Activated T-helper 9 cell treated with anti-CD3 and anti-CD28 coated beads, Interleukin-2, amount 50 U/mL, for 16 hours (primary cell): ENCODE data around the gene GLG1.
"Not testable (repeated sequence)": the region's sequence is repeated elsewhere in the genome, so short reads cannot be mapped to it uniquely, and the experiment has no call there.

ENCODE experiments used
- DNase-seq: peaks from one replicate; pipeline ENCODE4 v3.0.0-alpha.2; 2020; ENCODE audit warnings: low read depth

Gene GLG1

DNA sequence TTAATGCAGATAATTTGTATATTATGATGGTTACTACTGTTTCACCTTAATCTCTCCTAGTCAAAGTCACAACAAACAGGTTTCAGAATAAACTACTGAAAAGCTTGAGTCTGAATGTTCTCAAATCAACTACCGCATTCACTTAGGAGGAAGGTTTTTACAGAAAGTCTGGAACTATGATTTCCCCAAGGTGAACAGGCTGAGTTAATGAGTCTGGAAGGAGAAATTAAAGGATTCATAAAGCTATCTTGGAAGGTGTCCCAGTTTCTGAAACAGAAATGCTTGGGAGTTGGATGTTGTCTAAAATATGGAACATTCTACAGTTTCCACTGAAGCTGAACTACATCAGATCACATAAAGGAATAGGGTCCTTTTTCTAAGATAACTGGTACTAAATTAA, 69.2 kb downstream of the GLG1 start:
- not testable (repeated sequence) for DNase-seq

DNA sequence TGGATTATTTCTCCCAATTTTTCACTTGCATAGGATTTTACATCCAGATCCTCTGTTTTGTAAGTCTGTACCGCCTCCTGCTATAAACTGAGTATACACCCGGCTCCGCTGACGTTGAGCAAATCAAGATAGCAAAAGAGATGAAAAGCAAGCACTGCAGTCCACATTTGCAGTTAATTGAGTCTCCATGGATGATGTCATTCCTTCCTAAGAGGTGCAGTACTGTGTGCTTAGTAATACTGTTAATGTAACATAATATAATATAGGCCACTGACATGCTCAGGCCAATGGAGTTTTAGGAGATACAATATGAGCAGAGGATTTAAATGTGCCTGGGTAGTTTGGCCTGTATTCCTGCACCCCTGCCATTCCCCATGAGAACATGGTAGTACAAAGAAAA, 72.3 kb downstream of the GLG1 start:
- DNase-seq = not testable (repeated sequence)

DNA sequence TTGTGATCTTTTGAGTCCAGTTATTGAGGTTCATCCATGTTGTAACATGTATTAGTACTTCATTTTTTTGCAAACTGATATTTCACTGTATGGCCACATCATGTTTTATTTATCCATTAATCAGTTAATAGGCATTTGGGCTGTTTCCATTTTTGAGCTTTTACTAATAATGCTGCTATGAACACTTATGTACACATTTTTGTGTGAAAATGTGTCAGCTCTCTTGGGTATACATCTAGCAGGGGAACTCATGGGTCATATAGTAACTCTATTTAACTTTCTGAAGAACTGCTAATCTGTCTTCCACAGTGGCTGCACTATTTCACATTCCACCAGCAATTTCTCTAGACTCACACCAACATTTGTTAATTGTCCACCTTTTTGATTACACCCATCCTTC, 82.0 kb downstream of the GLG1 start:
- no peak for DNase-seq

DNA sequence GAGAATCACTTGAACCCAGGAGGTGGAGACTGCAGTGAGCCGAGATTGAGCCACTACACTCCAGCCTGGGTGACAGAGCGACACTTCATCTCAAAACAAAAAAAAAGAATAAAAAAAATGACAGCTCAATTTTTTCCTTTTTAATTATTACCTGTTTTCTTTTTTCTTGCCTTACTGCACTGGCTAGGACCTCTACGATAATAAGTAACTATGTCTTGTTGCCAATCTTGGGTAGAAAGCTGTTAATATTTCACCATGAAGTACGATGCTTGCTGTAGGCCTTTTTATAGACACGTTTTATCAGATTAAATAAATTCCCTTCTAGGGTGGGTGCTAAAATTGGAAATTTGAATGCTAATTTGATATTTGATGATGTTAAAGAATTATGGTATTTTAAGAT, 82.8 kb downstream of the GLG1 start:
- no peak for DNase-seq

DNA sequence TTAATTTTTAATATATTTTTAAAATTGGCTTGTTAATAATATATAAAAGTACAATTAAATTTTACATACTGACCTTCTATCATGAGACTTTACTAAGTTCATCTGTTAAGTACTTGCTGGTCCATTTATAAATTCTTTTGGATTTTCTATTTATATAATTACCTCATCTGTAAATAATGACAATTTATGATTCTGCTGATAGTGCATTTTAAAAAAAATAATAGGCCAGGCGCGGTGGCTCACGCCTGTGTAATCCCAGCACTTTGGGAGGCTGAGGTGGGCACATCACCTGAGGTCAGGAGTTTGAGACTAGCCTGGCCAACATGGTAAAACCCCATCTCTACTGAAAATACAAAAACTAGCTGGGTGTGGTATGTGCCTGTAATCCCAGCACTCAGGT, 83.2 kb downstream of the GLG1 start:
- not testable (repeated sequence) for DNase-seq

DNA sequence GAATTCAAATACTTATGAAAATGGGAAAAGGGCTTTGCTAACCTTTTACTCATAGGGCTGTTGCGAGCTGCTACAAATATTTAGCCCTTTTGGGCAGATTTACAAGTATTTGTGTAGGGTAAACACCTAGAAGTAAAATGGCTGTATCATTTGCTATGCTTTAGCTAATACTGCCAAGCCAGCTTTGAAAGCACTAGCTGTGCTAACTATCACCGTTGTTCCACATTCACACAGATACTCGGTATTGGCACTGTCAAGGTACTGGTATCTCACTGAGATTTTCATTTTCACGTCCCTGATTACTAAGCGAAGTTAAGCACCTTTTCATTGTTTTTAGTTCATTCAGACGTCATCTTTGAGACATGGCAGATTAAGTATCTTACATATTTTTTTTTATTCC, 84.8 kb downstream of the GLG1 start:
- DNase-seq = no peak

DNA sequence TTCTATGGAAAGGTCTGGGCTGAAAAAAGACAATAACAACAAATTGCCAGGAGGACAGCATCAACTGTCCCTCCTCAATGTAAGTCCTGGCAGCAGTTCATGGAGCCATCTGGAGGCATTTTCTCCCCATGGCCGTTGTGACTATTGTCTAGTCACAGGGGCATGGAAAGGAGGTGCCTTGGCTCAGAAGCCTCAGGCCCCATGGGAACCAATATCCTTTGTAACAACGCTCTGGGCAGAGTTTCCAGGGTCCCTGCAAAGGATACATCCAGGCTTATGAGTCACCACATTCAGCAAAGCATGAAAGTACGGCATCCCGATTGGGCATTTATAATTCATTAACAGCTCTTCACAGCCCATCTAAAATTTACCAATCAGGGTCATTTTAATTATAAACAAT, 85.2 kb downstream of the GLG1 start:
- no peak for DNase-seq

DNA sequence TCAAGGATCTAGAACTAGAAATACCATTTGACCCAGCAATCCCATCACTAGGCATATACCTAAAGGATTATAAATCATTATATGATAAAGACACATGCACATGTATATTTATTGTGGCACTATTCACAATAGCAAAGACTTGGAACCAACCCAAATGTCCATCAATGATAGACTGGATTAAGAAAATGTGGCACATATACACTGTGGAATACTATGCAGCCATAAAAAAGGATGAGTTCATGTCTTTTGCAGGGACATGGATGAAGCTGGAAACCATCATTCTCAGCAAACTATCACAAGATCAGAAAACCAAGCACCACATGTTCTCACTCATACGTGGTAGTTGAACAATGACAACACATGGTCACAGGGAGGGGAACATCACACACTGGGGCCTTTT, 88.0 kb downstream of the GLG1 start:
- DNase-seq = not testable (repeated sequence)

DNA sequence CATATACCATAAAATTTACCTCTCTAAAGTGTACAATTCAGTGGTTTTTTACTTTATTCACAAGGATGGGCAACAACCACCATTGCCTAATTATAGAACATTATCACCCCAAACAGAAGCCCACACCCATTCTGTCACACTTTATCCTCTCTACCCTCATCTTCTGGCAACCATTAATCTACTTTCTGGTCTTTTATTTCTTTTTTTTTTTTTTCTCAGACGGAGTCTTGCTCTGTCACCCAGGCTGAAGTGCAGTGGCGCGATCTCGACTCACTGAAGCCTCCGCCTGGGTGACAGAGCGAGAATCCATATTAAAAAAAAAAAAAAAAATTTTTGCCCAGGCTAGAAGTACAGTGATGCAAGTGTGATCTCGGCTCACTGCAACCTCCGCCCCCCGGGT, 95.0 kb downstream of the GLG1 start:
- no peak for DNase-seq

DNA sequence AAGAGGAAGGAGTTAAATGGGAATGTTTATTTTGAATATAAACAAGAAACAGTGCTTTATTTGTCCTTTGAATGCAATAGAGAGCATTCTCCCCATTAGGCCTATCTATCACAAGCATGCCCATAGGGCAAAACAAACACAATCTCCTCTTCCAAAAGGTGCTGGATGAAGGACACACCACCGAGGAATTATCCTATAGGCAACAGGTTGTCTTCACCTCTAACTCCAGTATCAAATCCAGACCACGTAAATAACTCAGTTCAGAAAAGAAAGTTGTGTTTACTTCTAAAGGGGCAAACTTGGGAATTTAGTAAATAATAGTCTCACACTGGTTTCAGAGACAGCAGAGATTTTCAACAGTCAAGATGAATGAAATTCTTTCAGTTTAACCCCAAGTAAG, 101.9 kb downstream of the GLG1 start:
- no peak for DNase-seq

DNA sequence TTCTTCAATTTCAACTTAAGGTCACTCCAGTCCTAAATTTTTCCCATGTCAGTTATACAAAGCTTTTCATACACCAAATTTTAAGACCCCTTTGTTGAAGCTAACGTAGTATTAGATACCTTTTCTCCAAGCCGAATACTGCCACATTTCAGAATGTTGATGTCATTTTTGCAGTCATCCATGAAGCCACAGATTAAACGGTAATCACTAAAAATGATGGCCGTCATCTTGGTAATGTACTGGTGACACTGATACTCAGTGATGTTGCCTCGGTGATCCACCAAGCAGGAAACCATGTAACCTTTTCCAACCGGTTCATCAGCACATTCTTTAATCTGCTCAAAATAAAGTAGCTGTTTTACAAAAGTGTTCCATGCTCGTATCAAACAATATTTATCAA, 103.5 kb downstream of the GLG1 start:
- no peak for DNase-seq

DNA sequence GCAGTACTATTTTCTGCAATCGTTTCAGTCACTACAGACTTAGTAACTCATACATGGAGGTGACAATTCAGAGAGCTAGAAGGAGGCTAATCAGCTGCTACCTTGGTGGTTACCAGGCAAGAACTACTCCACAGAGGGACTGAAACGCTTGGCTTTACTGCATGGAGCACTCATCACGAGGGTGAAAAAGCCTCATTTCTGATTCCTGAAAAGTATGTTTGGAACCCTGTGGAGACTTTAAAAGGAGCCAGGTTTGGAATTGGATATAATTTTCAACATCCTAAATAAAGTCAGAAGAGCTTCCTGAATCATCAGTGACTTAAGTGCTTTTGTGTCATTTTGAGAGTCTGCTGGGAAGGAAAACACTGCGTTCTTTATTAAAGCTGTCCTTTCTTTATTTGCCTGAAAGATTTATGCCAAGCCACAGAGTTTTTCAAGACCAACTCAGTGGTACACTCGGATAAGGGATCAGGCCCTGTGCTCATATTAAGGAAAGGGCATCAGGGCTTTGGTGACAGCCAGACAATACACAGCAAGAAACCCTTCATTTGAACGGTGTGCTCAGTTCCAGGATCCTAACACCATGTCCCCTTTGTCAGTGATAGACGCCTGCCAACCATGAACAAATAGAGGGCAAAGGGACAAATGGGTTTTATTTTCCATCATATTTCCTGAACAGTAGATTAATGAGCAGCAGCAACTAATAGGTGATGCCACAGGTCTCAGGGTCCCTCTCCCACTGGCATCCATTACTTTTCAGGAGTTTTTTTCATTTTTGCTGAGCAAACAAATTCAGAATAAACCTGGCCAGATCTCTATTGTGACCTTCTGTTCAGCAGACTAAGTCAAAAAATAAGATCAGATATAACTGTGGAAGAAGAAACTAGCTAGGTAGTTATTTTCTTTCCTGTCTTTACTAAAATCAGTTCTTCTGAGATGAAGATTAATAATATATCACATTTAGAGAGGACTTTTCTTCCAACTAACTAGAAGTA, 105.1 kb downstream of the GLG1 start:
- DNase-seq = no peak

DNA sequence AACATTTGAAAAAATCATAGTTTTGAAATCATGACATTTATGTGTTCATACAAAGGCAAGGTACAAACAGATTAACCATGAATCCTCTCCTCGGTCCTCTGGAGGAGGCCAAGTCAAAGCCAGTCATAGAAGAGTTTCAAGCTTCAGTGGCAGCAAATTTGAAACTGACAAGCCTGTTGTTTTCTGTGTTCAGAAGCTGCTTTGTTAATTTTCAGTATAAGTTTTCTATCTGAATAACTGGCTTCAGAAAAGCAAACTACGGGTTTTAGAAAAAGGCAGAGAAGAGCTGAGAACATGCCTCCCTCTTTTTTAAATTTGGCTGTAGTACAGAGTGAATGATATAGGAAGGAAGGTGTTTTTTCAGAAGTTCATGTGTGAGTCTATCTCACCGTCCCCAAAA, 106.0 kb downstream of the GLG1 start:
- no peak for DNase-seq

DNA sequence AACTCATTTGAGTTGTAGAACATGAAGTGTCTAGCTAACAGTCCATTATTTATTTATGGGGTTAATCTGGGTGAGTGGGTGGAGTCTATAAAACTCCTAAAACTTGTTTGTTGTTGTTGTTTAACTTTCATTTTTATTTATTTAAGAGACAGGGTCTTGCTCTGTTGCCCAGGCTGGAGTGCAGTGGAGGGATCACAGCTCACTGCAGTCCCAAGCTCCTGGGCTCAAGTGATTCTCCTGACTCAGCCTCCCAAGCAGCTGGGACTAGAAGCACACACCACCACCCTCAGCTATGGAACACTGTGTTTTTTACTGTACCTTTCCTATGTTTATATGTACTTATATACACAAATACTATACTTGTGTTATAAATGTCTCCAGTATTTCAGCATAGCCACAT, 107.8 kb downstream of the GLG1 start:
- DNase-seq = no peak

DNA sequence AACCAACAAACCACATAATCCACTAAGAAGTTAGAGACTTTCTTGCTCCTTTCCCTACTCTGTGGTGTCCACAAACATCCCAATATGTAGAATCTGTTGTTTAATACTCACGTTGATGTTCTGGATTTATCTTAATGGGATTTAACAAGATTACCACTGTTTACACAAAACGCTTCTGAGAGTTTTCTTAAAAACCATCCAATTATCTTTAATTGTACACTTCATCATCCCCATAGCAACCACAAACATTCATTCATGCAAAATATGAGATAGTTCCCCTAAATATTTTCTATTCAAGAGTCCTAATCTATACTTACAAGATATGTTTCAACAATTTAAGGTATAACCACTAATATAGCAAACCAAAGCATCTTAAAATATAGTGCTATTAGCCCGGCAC, 109.2 kb downstream of the GLG1 start:
- DNase-seq = no peak

DNA sequence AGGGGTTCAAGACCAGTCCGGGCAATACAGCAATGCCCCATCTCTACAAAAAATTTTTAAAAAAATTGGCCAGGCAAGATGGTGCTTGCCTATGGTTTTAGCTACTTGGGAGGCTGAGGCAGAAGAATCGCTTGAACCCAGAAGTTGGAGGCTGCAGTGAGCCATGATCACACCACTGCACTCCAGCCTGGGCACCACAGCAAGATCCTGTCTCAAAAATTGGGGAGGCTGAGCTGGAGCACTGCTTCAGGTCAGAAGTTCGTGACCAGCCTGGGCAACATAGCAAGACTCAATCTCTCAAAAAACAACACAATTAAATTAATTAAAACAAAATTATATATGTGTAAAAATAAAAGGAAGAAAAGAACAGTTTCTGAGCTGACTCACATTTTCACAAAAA, 110.9 kb downstream of the GLG1 start:
- DNase-seq = no peak

DNA sequence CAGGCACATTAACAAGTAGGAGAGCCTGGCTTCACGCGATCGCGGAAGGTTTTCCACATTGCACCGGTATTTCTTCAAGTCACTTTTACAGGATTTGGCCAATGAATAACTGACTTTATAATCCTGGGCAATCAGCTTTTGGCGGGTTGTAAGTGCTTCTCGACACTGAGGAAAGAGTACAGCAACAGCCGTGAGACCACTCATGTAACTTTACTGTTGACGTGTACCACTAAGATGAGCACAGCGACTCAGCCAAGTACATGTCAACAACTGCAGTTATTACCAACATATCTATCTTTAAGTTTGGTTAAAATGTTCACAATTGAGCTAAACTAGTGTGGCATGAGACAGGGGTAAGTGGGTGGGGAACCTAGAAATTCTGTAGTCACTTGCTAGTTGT, 113.9 kb downstream of the GLG1 start:
- DNase-seq = no peak

DNA sequence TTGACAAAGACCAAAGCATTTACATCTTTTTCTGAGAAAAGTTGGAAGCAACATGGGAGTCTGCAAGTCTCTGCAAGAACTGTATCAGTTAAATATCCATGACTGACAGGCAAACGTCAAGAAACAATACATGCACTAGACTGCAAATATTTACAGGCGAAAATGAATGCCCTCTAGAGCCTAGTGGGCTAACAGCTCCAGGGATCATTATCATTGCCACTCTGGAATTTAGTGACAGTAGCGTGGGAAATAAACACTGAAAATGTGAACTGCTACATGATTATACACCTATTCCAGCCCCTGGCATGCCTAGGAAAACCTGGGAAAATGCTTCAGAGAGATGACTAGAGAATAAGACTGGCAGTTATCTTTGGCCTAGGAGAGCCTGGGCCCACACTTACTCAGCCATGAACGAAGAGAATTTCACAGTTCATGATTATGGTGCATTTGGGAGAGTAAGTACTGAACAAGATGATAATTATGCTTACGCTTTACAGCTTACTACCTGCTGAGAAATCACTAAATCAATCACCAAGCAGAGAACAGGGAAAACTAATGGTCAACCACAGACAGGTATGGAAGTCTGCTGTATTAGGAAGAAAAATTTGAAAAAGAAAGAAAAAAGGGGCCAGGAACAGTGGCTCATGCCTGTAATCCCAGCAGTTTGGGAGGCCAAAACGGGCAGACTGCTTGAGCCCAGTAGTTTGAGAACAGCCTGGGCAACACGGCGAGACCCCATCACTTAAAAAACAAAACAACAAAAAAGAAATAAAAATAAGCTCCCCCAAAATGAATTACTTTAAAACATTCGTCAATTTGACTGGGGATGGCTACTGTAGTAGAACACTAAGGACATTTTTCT, 119.0 kb downstream of the GLG1 start:
- no peak for DNase-seq

DNA sequence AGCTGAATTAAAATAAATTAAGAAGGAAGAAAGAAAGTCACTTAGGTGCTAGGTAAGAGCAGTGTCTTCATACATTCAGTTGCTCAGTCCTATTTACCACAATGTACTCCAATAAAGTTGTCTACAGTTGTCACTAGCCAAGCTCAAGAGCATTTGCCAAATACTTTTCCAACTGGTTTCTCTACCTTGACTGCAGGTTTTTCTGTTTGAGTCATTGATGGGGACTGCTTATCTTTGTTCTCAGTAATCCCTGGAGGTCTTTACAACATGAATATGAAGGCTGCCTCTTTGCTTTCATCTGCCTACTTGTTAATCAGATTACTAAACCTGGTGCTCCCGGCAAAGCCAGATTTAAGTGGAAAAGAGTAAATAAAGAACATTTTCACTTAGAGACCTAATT, 121.0 kb downstream of the GLG1 start:
- no peak for DNase-seq

DNA sequence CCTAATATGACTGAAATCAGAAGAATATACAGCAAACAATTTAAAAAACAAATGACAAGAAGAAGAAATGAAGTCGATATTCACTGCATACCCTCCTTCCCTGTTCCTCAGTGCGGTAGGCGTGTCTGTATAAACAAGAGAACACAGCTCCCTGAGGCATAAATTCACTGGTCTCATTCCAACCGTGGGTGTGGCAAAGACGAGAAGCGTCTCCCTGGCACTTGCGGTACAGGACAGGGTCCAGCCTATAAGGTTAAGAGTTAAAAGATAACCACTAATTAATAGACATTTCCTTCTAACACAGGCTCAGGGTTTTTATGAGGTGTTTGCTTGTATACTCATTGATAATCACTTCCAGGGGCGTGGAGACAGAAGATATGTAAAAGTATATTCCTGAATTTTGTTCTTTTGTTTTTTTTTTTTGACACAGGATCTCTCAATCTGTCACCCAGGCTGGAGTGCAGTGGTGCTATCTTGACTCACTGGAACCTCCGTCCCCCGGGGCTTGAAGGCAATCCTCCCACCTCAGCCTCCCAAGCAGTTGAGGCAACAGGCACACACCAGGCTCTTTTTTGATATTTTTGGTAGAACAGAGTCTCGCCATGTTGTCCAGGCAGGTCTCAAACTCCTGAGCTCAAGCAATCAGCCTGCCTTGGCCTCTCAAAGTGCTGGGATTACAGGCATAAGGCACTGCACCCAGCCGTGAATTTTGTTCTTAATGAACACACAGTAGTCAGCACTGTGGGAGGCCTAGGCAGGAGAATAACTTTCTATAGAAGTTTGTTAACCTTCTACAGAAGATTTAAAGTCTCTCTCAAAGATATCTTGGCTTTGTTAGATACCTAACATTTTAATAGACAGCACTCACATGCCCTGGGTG, 126.5 kb downstream of the GLG1 start:
- DNase-seq = no peak

DNA sequence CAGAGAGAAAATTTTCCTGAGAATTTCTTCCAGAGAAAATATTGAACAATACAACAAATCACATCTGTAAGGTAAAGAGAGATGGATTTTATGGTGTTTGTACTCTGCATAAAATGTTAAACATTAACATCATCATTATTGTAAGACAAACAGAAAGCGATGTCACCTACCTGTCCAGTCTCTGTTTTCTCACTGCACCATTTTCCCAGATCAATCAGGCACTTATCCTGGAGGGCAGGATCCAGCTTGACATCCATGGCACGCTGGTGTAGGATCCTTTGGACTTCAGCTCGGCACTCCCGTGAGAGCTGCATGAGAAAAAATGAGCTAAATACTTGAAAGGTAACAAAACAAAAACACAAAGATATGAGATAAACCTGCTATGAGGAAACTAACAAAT, 129.7 kb downstream of the GLG1 start:
- no peak for DNase-seq

DNA sequence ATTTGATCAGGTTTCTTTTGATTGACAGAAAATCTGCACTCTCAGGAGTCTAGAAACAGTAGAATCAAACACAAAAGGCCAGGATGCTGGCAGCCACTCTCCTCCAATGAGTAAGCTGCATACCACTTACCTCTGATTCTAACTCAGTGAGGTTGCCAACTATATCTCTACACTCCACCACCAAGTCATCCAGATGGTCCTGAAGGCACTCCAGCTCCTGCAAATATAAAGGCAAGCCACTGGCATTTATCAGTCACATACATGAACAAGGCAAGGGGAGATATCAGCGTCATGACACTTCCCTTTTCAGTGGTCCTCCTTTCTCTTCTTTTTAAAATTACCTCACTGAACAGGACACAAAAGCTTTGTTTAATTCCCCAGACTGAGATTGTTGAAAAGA, 132.5 kb downstream of the GLG1 start:
- no peak for DNase-seq
